ENCODE results near the gene MAP2.

DNA sequence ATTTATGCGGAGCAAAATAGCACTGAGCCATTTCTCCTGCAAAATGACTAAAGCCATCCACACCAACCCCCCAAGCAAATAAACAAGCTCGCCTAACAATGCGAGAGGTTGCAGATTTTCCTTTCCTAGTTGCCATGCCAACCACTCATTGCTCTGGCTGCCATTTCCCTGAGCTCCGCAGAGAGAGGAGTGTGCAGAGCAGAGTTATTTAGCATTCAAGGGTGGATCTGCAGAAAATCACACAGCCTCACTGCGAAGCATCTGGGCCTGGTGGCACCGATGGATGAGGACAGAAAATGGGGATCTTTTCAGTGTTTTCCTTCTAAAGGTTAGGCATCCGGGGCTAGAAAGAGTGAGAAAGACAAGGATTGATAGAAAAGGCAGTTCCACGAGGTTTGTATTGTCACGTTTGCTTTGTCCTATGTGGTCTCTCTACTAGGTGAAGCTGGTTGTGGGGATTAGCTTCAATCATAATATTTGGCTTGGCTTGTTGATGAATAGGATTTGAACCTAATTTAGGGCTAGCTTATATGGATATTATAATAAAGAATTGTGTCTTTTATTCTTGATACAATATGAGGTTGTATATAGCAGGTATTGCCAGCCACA is 237.5 kb downstream of the MAP2 start:
- TF ChIP-seq, protein P1, sequence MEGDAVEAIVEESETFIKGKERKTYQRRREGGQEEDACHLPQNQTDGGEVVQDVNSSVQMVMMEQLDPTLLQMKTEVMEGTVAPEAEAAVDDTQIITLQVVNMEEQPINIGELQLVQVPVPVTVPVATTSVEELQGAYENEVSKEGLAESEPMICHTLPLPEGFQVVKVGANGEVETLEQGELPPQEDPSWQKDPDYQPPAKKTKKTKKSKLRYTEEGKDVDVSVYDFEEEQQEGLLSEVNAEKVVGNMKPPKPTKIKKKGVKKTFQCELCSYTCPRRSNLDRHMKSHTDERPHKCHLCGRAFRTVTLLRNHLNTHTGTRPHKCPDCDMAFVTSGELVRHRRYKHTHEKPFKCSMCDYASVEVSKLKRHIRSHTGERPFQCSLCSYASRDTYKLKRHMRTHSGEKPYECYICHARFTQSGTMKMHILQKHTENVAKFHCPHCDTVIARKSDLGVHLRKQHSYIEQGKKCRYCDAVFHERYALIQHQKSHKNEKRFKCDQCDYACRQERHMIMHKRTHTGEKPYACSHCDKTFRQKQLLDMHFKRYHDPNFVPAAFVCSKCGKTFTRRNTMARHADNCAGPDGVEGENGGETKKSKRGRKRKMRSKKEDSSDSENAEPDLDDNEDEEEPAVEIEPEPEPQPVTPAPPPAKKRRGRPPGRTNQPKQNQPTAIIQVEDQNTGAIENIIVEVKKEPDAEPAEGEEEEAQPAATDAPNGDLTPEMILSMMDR (IDR thresholded peaks at IDR 0.05) = no peak
- TF ChIP-seq POLR2A (IDR thresholded peaks at IDR 0.05) = no peak
